GM12865 (cell line): ENCODE results near the gene DDX25.

Experiments
- DNase-seq: peaks from one replicate; pipeline ENCODE4 v3.0.0; 2010; ENCODE audit warnings: low read depth
- H3K4me3 ChIP-seq: 2 replicates; pipeline ENCODE4 v1.5.1; 2011; ENCODE audit warnings: mild to moderate bottlenecking, low read depth, low read length, control low read depth
- CTCF ChIP-seq: IDR thresholded peaks from 2 replicates; pipeline ENCODE4 v1.5.1; 2011; ENCODE audit warnings: low read length, control low read depth, low read depth, inconsistent platforms; ENCODE audit not compliant: insufficient read depth; ENCODE audit errors: missing control alignments

The DDX25 gene

GRCh38 chr11:125892071-125892470, 12.2 kb upstream of the DDX25 start:
- TF ChIP-seq CTCF = no peak
- DNase-seq = no peak
- no peak overlapping the region for H3K4me3 ChIP-seq

GRCh38 chr11:125892994-125893393, 11.3 kb upstream of the DDX25 start:
- no peak for DNase-seq
- no peak overlapping the region for H3K4me3 ChIP-seq
- TF ChIP-seq CTCF = no peak

GRCh38 chr11:125901872-125902271, 2.4 kb upstream of the DDX25 start:
- no peak for TF ChIP-seq CTCF
- no peak for DNase-seq
- no peak overlapping the region for H3K4me3 ChIP-seq

- peak overlapping the region; percentile 95 for H3K4me3 ChIP-seq
- DNase-seq = no peak
- no peak for TF ChIP-seq CTCF
Observed at GRCh38 chr11:125902277-125902926, 1.9 kb upstream of the DDX25 start.

- H3K4me3 ChIP-seq = peak within 1 kb of the TSS; percentile 95
- no peak for TF ChIP-seq CTCF
- DNase-seq = peak; percentile 89
Observed at GRCh38 chr11:125902927-125903710, 1.2 kb upstream of the DDX25 start, which contains the start of gene PUS3. TSS of gene PUS3 (minus strand) at chr11:125903206. CDS start at chr11:125896284, 6,922 bp downstream.

GRCh38 chr11:125904678-125905077, 370 bp downstream of the DDX25 start:
- H3K4me3 ChIP-seq = no peak overlapping the region
- DNase-seq = no peak
- no peak for TF ChIP-seq CTCF
